Sigmoid colon (tissue), 7 donors: ENCODE data around the gene CRABP2. TPM values are rescaled to one million over a fixed set of nuclear protein-coding genes. Genes with fewer than 3 reads are reported as not detected.

Source experiments
- DNase-seq: peaks from one replicate; pipeline ENCODE4 v3.0.0-alpha.2; 2019
- H3K27ac ChIP-seq, 4 donors: fragments of 200-600 bp; sonication (generic); one replicate each; pipeline ENCODE4 v1.5.1; 2016 to 2019; ENCODE audit warnings: mild to moderate bottlenecking in 1 of 4
- H3K27me3 ChIP-seq, 3 donors: fragments of 200-600 bp; sonication (generic); one replicate each; pipeline ENCODE4 v1.5.1; 2019; ENCODE audit warnings: mild to moderate bottlenecking in 1 of 3
- H3K36me3 ChIP-seq, 4 donors: fragments of 200-600 bp; sonication (generic); one replicate each; pipeline ENCODE4 v1.5.1; 2016 to 2019
- H3K4me1 ChIP-seq, 4 donors: fragments of 200-600 bp; sonication (generic); one replicate each; pipeline ENCODE4 v1.5.1; 2017 to 2019
- H3K4me3 ChIP-seq, 4 donors: fragments of 200-600 bp; sonication (generic); one replicate each; pipeline ENCODE4 v1.5.1; 2017 to 2019; ENCODE audit warnings: mild to moderate bottlenecking in 2 of 4, moderate library complexity in 1 of 4
- H3K9me3 ChIP-seq, 4 donors: fragments of 200-600 bp in 3 of 4; sonication (generic) in 3 of 4; one replicate each; pipeline versions ENCODE4 v1.5.1 to v1.6.1; 2013 to 2019
- EP300 ChIP-seq, 4 donors: sonication (generic); formaldehyde crosslinking; IDR thresholded peaks; one replicate each; pipeline ENCODE4 v1.6.1; 2017; ENCODE audit warnings: antibody characterized with exemption in 4 of 4
- POLR2A ChIP-seq, 2 donors: fragments of 450-650 bp; IDR thresholded peaks; one replicate each; pipeline ENCODE4 v1.6.1; 2016; ENCODE audit warnings: antibody characterized with exemption in 2 of 2, mild to moderate bottlenecking in 2 of 2, moderate library complexity in 2 of 2
- POLR2AphosphoS5 ChIP-seq, 4 donors: sonication (generic); formaldehyde crosslinking; IDR thresholded peaks; one replicate each; pipeline ENCODE4 v1.6.1; 2017; ENCODE audit warnings: antibody characterized with exemption in 4 of 4
- WGBS, 2 donors: extraction: QIAGEN DNeasy Blood & Tissue Kit; methylation state at CpG; one replicate each; pipeline ENCODE4 v1.1.7; 2013; 5-methylcytosine and 5-hydroxymethylcytosine counted together
- intact Hi-C: fragments of 100-400 bp; cut with DNase I; formaldehyde crosslinking; loops from one replicate; pipeline ENCODE4 v1.15.1; 2023
- polyA plus RNA-seq, 3 donors: library from polyadenylated mRNA; stranded (reverse); fragments of 200-250 nt; gene quantifications; one replicate each; pipeline ENCODE4 v1.2.3, GENCODE V29; 2013
- total RNA-seq, 4 donors: library from RNA; depleted of rRNA; stranded (reverse); fragments of >200 nt; gene quantifications; one replicate each; pipeline ENCODE4 v1.1.0, GENCODE V29; 2016
- TF ChIP-seq, protein P1 (sequence below), 4 experiments: fragments of 450-650 bp in 3 of 4; fragments of 200-600 bp in 1 of 4; IDR thresholded peaks; one replicate each; pipeline ENCODE4 v1.5.1; 2016 to 2019; ENCODE audit warnings: antibody characterized with exemption in 4 of 4, mild to moderate bottlenecking in 3 of 4, moderate library complexity in 2 of 4
- donor health status: healthy with polysubstance abuse.
- donor health status: Bipolar disorder and iron deficiency.
- donor health status: healthy.

Gene CRABP2
- total and polyA plus RNA-seq, 7 donors: 3.1 to 7.8 (median 4.9) TPM; not detected in 2

DNA sequence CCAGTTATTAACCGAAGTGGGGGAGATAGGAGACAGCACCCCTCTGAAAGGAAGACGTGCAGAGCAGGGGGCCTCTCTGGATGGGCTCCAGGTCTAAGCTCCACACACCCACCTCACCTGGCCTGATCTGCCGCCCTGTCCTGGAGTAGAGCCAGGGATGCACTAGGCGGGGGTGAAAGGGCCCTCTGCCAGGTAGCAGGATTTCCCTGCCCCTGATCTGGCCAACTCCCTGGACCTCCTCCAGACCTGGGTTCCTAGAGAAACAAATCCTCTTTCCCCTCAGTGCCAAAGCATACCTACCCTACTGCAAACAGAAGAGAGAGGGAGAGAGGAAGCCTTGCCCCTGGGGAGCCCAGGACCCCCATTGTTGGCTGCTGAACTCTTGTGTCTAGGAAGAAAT lies 2.0 kb downstream of the CRABP2 start:
- Histone ChIP-seq H3K9me3 (no peaks in the 10 kb centered on the region), H3K4me3 (no peak overlapping the region), H3K4me1 (peaks cover 0 to 48% (median 43%) of the 10 kb centered on the region in 4 donors), H3K27ac (peak overlapping the region in 1 of 4 donors; percentile 87), H3K36me3 (no peaks in the 10 kb centered on the region), H3K27me3 (peaks cover 0 to 9% (median 0%) of the 10 kb centered on the region in 3 donors)
- WGBS, 2 donors: 37 to 81% methylated on average over 4 of the region's 4 CpGs
- DNase-seq: no peak
- intact Hi-C loops: loop anchor here (10.0 kb wide), 1 partner anchor 191 kb away; the partner anchor contains the start of gene PEAR1
- TF ChIP-seq POLR2A (IDR thresholded peaks at IDR 0.05) (no peak), EP300 (IDR thresholded peaks at IDR 0.05) (no peak), POLR2AphosphoS5 (IDR thresholded peaks at IDR 0.05) (no peak)
- TF ChIP-seq, protein P1, sequence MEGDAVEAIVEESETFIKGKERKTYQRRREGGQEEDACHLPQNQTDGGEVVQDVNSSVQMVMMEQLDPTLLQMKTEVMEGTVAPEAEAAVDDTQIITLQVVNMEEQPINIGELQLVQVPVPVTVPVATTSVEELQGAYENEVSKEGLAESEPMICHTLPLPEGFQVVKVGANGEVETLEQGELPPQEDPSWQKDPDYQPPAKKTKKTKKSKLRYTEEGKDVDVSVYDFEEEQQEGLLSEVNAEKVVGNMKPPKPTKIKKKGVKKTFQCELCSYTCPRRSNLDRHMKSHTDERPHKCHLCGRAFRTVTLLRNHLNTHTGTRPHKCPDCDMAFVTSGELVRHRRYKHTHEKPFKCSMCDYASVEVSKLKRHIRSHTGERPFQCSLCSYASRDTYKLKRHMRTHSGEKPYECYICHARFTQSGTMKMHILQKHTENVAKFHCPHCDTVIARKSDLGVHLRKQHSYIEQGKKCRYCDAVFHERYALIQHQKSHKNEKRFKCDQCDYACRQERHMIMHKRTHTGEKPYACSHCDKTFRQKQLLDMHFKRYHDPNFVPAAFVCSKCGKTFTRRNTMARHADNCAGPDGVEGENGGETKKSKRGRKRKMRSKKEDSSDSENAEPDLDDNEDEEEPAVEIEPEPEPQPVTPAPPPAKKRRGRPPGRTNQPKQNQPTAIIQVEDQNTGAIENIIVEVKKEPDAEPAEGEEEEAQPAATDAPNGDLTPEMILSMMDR (IDR thresholded peaks at IDR 0.05): no peak

DNA sequence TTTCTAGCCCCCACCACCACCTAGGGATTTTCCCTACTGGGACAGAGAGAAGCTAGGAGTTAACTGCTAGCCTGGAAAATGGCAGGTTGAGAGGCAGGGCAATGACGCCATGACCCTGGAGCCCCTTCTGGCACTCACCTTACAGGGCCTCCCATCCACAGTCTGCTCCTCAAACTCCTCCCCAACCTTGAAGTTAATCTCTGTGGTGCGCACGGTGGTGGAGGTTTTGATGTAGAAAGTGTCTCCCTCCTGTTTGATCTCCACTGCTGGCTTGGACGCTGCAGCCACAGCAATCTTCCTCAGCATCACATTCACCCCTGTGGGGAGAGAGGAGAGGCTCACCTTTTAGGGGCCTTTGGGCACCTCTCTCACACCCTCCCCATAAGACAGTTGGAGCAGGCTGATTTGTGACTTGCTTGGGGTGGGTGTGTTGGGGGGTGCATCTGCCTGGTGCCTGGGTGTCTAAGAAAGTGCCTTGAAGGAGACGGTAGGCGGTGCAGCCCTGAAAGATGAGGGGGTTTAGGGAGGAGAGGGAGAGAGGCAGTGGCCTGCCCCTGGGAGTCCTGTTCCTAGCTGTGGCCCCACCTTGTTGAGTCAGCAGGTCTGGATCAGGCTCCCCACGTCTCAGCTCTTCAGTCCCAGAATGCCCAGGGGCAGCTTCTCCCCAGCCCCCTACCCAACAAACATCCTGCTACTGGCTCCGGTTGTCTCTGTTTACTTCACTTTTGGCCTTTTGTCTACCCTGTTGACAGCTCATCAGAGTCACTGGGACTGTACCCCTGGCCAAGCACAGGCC lies 4.4 kb downstream of the CRABP2 start:
- 79 to 82% methylated on average over 8 of the region's 8 CpGs for WGBS, 2 donors
- H3K9me3 ChIP-seq: no peaks in the 10 kb centered on the region
- H3K27me3 ChIP-seq: peaks cover 0 to 9% (median 0%) of the 10 kb centered on the region in 3 donors
- intact Hi-C loops: loop anchor here (10.0 kb wide), 1 partner anchor 194 kb away; the partner anchor contains the start of gene PEAR1
- DNase-seq: no peak
- H3K4me1 ChIP-seq: peaks cover 0 to 26% (median 21%) of the 10 kb centered on the region in 4 donors
- no peaks in the 10 kb centered on the region for H3K36me3 ChIP-seq
- H3K27ac ChIP-seq: no peak overlapping the region
- no peak overlapping the region for H3K4me3 ChIP-seq
- TF ChIP-seq, protein P1 (IDR thresholded peaks at IDR 0.05): no peak
- TF ChIP-seq EP300 (IDR thresholded peaks at IDR 0.05): no peak
- no peak for TF ChIP-seq POLR2AphosphoS5 (IDR thresholded peaks at IDR 0.05)
- no peak for TF ChIP-seq POLR2A (IDR thresholded peaks at IDR 0.05)

DNA sequence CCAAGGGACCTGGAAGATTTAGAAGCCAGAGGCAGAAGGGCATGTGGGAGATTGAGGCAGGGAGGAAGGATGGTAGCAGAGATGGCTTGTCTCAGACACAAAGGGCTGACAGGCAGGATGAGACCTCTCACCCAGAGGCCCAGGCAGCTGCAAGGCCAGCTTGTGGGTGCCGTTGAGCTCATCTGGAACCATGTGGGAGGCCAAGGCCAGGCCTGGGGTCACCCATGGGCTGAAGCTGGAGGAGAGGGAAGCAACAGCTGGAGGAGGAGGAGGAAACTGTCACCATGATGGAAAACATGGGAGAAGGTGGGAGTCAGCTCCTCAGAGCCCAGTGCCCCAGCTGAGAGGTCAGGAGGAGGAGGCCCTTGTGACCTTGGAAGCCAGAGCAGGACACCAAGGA lies 6.4 kb downstream of the CRABP2 start:
- H3K36me3 ChIP-seq: no peaks in the 10 kb centered on the region
- TF ChIP-seq, protein P1 (IDR thresholded peaks at IDR 0.05): no peak
- TF ChIP-seq POLR2AphosphoS5 (IDR thresholded peaks at IDR 0.05): no peak
- TF ChIP-seq EP300 (IDR thresholded peaks at IDR 0.05): no peak
- no peak for TF ChIP-seq POLR2A (IDR thresholded peaks at IDR 0.05)
- intact Hi-C loops: no loop called here
- H3K27me3 ChIP-seq: peaks cover 0 to 9% (median 0%) of the 10 kb centered on the region in 3 donors
- no peak for DNase-seq
- H3K27ac ChIP-seq: no peak overlapping the region
- H3K9me3 ChIP-seq: no peaks in the 10 kb centered on the region
- H3K4me1 ChIP-seq: peaks cover 0 to 7% (median 3%) of the 10 kb centered on the region in 4 donors
- 76 to 87% methylated on average over 1 of the region's 1 CpG for WGBS, 2 donors
- no peak overlapping the region for H3K4me3 ChIP-seq

DNA sequence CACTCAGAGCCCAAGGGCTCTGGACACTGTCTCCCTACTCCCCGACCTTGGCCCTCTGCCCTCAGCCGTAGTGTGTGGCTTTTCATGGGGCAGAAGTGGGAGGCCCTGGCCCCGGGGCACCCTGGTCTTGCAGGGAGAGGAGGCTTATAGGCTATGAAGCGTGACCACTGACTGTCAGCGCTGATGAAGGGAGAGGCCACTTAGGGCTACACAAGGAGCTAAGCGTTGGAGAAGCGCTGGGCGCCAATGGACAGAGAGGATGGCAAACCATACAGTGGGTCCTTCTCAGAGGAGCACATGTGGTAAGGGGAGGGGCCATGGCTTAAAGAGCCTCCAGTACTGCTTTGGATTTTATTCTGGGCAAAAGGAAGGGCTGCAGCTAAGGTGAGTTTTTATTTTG lies 7.9 kb downstream of the CRABP2 start:
- 86 to 88% methylated on average over 8 of the region's 8 CpGs for WGBS, 2 donors
- peaks cover 0 to 7% (median 2%) of the 10 kb centered on the region in 4 donors for H3K4me1 ChIP-seq
- no peak overlapping the region for H3K27ac ChIP-seq
- no peaks in the 10 kb centered on the region for H3K9me3 ChIP-seq
- H3K36me3 ChIP-seq: no peaks in the 10 kb centered on the region
- peaks cover 0 to 17% (median 2%) of the 10 kb centered on the region in 3 donors for H3K27me3 ChIP-seq
- DNase-seq: no peak
- H3K4me3 ChIP-seq: no peak overlapping the region
- intact Hi-C loops: no loop called here
- TF ChIP-seq, protein P1 (IDR thresholded peaks at IDR 0.05): no peak
- no peak for TF ChIP-seq EP300 (IDR thresholded peaks at IDR 0.05)
